ENCODE measurements around the gene KDM3A. TPM values are rescaled to one million over a fixed set of nuclear protein-coding genes. Genes with fewer than 3 reads are reported as not detected.

KDM3A gene
- total RNA-seq, 2 donors from 2014 or later: 31.8 to 34.4 TPM

GRCh38 chr2:86393521-86394491 is 47.4 kb upstream of the KDM3A start:
- no peaks in the 10 kb centered on the region for H3K4me1 ChIP-seq (ENCODE audit: control insufficient read depth, insufficient read depth, low read length)
- H3K27me3 Mint-ChIP-seq (ENCODE audit: insufficient read depth): peaks cover 4% of the 10 kb centered on the region

GRCh38 chr2:86396291-86396785 is 44.8 kb upstream of the KDM3A start:
- no peak overlapping the region for H3K4me3 Mint-ChIP-seq
- H3K36me3 ChIP-seq (ENCODE audit: control insufficient read depth, insufficient read depth, low read length): no peaks in the 10 kb centered on the region
- H3K27me3 Mint-ChIP-seq (ENCODE audit: insufficient read depth): peaks cover 7% of the 10 kb centered on the region
- no peak overlapping the region for H3K4me3 ChIP-seq (ENCODE audit: low read length)
- no peaks in the 10 kb centered on the region for H3K27me3 ChIP-seq (ENCODE audit: control insufficient read depth, insufficient read depth, low read length, poor library complexity, severe bottlenecking)
- peaks cover 6% of the 10 kb centered on the region for H3K9me3 Mint-ChIP-seq
- no peaks in the 10 kb centered on the region for H3K4me1 Mint-ChIP-seq
- 90 to 100% methylated on average over 2 to 6 of the region's 6 CpGs for whole genome bisulfite sequencing, 2 experiments (ENCODE audit: insufficient coverage in 1 of 2, insufficient read length in 1 of 2)
- no peaks in the 10 kb centered on the region for H3K4me1 ChIP-seq (ENCODE audit: control insufficient read depth, insufficient read depth, low read length)
- peak; percentile 55 for DNase-seq
- H3K27ac ChIP-seq (ENCODE audit: low read depth, low read length): no peak overlapping the region
- TF ChIP-seq CTCF (conservative IDR thresholded peaks at IDR 0.05): peak; percentile 62
- H3K27ac Mint-ChIP-seq: no peak overlapping the region
- no peaks in the 10 kb centered on the region for H3K36me3 Mint-ChIP-seq (ENCODE audit: low read depth)
- H3K9me3 ChIP-seq (ENCODE audit: control insufficient read depth, low read length): no peaks in the 10 kb centered on the region
- no peak overlapping the region for H3K9ac ChIP-seq (ENCODE audit: extremely low read depth, low read length, poor library complexity, severe bottlenecking)

More at GRCh38 chr2:86393521-86394491, 47.4 kb upstream of the KDM3A start:
- H3K9me3 ChIP-seq (ENCODE audit: control insufficient read depth, low read length): no peaks in the 10 kb centered on the region
- TF ChIP-seq CTCF (conservative IDR thresholded peaks at IDR 0.05): no peak
- Mint-ChIP-seq H3K4me1 (no peaks in the 10 kb centered on the region), H3K4me3 (no peak overlapping the region), H3K36me3 (ENCODE audit: low read depth) (no peaks in the 10 kb centered on the region), H3K27ac (no peak overlapping the region), H3K9me3 (peaks cover 16% of the 10 kb centered on the region)
- no peak overlapping the region for H3K4me3 ChIP-seq (ENCODE audit: low read length)
- H3K27ac ChIP-seq (ENCODE audit: low read depth, low read length): no peak overlapping the region
- no peak overlapping the region for H3K9ac ChIP-seq (ENCODE audit: extremely low read depth, low read length, poor library complexity, severe bottlenecking)
- no peak for DNase-seq
- H3K36me3 ChIP-seq (ENCODE audit: control insufficient read depth, insufficient read depth, low read length): no peaks in the 10 kb centered on the region
- WGBS, 2 experiments (ENCODE audit: insufficient coverage in 1 of 2, insufficient read length in 1 of 2): 83 to 86% methylated on average over 1 of the region's 1 CpG
- no peaks in the 10 kb centered on the region for H3K27me3 ChIP-seq (ENCODE audit: control insufficient read depth, insufficient read depth, low read length, poor library complexity, severe bottlenecking)

- Mint-ChIP-seq H3K36me3 (ENCODE audit: low read depth) (no peaks in the 10 kb centered on the region), H3K4me1 (no peaks in the 10 kb centered on the region), H3K27me3 (ENCODE audit: insufficient read depth) (peaks cover 3% of the 10 kb centered on the region), H3K4me3 (no peak overlapping the region), H3K27ac (no peak overlapping the region), H3K9me3 (no peaks in the 10 kb centered on the region)
- TF ChIP-seq CTCF (conservative IDR thresholded peaks at IDR 0.05): no peak
- Histone ChIP-seq H3K9ac (ENCODE audit: extremely low read depth, low read length, poor library complexity, severe bottlenecking) (no peak overlapping the region), H3K27ac (ENCODE audit: low read depth, low read length) (no peak overlapping the region), H3K9me3 (ENCODE audit: control insufficient read depth, low read length) (no peaks in the 10 kb centered on the region), H3K4me3 (ENCODE audit: low read length) (no peak overlapping the region), H3K36me3 (ENCODE audit: control insufficient read depth, insufficient read depth, low read length) (no peaks in the 10 kb centered on the region), H3K4me1 (ENCODE audit: control insufficient read depth, insufficient read depth, low read length) (no peaks in the 10 kb centered on the region), H3K27me3 (ENCODE audit: control insufficient read depth, insufficient read depth, low read length, poor library complexity, severe bottlenecking) (no peaks in the 10 kb centered on the region)
- no peak for DNase-seq
- WGBS, 2 experiments (ENCODE audit: insufficient coverage in 1 of 2, insufficient read length in 1 of 2): 91% methylated on average over 6 of the region's 6 CpGs
Measured at GRCh38 chr2:86397986-86398385, 43.2 kb upstream of the KDM3A start.
